HepG2 (cell line): ENCODE results near the gene KCTD13. TPM values are rescaled to one million over a fixed set of nuclear protein-coding genes. Genes with fewer than 3 reads are reported as not detected.

Experiments
- CREB1 ChIP-seq, 2 experiments: fragments of 450-650 bp in 1 of 2; IDR thresholded peaks; 2 replicates each; pipeline ENCODE4 v1.6.1; 2016 to 2017; ENCODE audit warnings: control low read depth in 1 of 2, mild to moderate bottlenecking in 1 of 2, missing compliant biosample characterization in 1 of 2, missing genetic modification characterization in 1 of 2
- HDAC2 ChIP-seq: sonication (generic); formaldehyde crosslinking; IDR thresholded peaks from 2 replicates; pipeline ENCODE4 v1.4.0; 2020; ENCODE audit warnings: missing genetic modification reagents
- HMGA1 ChIP-seq: sonication (generic); formaldehyde crosslinking; conservative IDR thresholded peaks from 2 replicates; pipeline ENCODE4 v1.4.0; 2020; ENCODE audit warnings: missing genetic modification reagents
- KDM2A ChIP-seq: sonication (generic); formaldehyde crosslinking; IDR thresholded peaks from 2 replicates; pipeline ENCODE4 v1.4.0; 2020; ENCODE audit warnings: low read depth, missing genetic modification reagents, borderline replicate concordance
- KLF13 ChIP-seq: sonication (generic); formaldehyde crosslinking; IDR thresholded peaks from 2 replicates; pipeline ENCODE4 v1.4.0; 2020; ENCODE audit warnings: mild to moderate bottlenecking, missing genetic modification reagents
- KLF6 ChIP-seq: IDR thresholded peaks from 2 replicates; pipeline ENCODE4 v1.8.0; 2016; ENCODE audit warnings: missing biosample characterization, missing genetic modification reagents
- NR3C1 ChIP-seq: sonication (generic); formaldehyde crosslinking; IDR thresholded peaks from 2 replicates; pipeline ENCODE4 v1.4.0; 2020; ENCODE audit warnings: missing genetic modification reagents
- PLRG1 ChIP-seq: fragments of 450-650 bp; conservative IDR thresholded peaks from 2 replicates; pipeline ENCODE4 v1.6.1; 2016
- RFX1 ChIP-seq: fragments of 450-650 bp; IDR thresholded peaks from 2 replicates; pipeline ENCODE4 v1.6.1; 2017
- ZFX ChIP-seq: sonication (generic); formaldehyde crosslinking; IDR thresholded peaks from 2 replicates; pipeline ENCODE4 v1.4.0; 2020; ENCODE audit warnings: mild to moderate bottlenecking, low read depth, missing genetic modification reagents, moderate library complexity
- ZNF17 ChIP-seq: sonication (generic); formaldehyde crosslinking; IDR thresholded peaks from 2 replicates; pipeline ENCODE4 v1.5.0; 2020; ENCODE audit warnings: mild to moderate bottlenecking, missing genetic modification reagents
- ZNF180 ChIP-seq: sonication (generic); formaldehyde crosslinking; IDR thresholded peaks from 2 replicates; pipeline ENCODE4 v1.4.0; 2020; ENCODE audit warnings: low read depth, missing genetic modification reagents, borderline replicate concordance
- ZNF331 ChIP-seq: sonication (generic); formaldehyde crosslinking; IDR thresholded peaks from 2 replicates; pipeline ENCODE4 v1.4.0; 2020; ENCODE audit warnings: missing genetic modification reagents
- ZNF543 ChIP-seq: sonication (generic); formaldehyde crosslinking; IDR thresholded peaks from 2 replicates; pipeline ENCODE4 v1.4.0; 2020; ENCODE audit warnings: mild to moderate bottlenecking, missing genetic modification reagents
- ZSCAN12 ChIP-seq: sonication (generic); formaldehyde crosslinking; IDR thresholded peaks from 2 replicates; pipeline ENCODE4 v1.9.0; 2021; ENCODE audit warnings: mild to moderate bottlenecking, missing genetic modification reagents
- polyA plus RNA-seq, 8 experiments: library from polyadenylated mRNA; depleted of rRNA in 3 of 8; stranded (reverse) in 7 of 8; unstranded in 1 of 8; fragments of >200 nt; fragmentation: Illumina TruSeq in 4 of 8; extraction: Trizol in 4 of 8; gene quantifications; 2 replicates each; pipeline versions ENCODE4 v1.2.1 to v1.2.3, GENCODE V29; 2011 to 2016; ENCODE audit warnings: low read depth in 4 of 8, missing spikeins in 1 of 8, mixed read lengths in 1 of 8; ENCODE audit not compliant: insufficient read depth in 1 of 8
- total RNA-seq, 5 experiments: library from RNA; depleted of rRNA; stranded (reverse); fragments of >200 nt; fragmentation: Illumina TruSeq; extraction: Trizol; gene quantifications; 2 replicates each; pipeline ENCODE4 v1.2.3, GENCODE V29; 2016; ENCODE audit warnings: low read depth in 1 of 5
- TF ChIP-seq, protein P1 (sequence below): sonication (generic); IDR thresholded peaks from 2 replicates; pipeline ENCODE4 v1.6.1; 2016; ENCODE audit warnings: low read depth, borderline replicate concordance
- TF ChIP-seq, protein P2 (sequence below): IDR thresholded peaks from 2 replicates; pipeline ENCODE4 v1.6.1; 2018; ENCODE audit warnings: missing genetic modification reagents, mild to moderate bottlenecking, missing compliant biosample characterization
- TF ChIP-seq, protein P3 (sequence below): sonication (generic); formaldehyde crosslinking; IDR thresholded peaks from 2 replicates; pipeline ENCODE4 v1.4.0; 2020; ENCODE audit warnings: missing genetic modification reagents, borderline replicate concordance
- TF ChIP-seq, protein P4 (sequence below): sonication (generic); formaldehyde crosslinking; IDR thresholded peaks from 2 replicates; pipeline ENCODE4 v1.9.0; 2021; ENCODE audit warnings: missing genetic modification reagents, mild to moderate bottlenecking, borderline replicate concordance
- TF ChIP-seq, protein P5 (sequence below): sonication (generic); formaldehyde crosslinking; IDR thresholded peaks from 2 replicates; pipeline ENCODE4 v1.8.1; 2022; ENCODE audit warnings: mild to moderate bottlenecking, missing genetic modification reagents

Gene KCTD13
- total and polyA plus RNA-seq, 2 of the 13 experiments (the other 11 are each of a cell fraction or from before 2014, with no cell fraction given), result 6.3 to 14.7 TPM

DNA sequence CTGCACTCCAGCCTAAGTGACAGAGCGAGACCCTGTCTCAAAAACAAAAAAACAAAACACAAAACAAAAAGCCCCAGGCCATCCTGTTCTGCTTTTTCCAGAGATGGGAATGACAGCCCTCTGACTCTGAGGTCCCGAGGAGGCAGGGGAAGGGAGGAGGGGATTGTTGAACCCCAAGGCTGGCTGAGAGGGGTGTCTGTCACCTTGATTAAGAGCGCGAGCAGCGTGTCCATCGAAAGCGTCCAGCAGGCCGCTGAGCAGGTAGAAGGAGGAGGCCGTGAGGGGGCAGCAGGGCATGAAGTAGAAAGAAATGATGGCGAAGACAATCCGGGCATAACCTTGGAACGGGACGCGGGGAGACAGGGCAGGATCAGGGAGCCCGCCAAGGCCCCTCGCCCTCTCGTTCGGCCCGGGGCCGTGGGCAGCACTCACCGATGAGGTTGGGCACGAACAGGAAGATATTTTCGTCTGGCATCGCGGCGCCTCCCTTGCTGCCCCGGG, 63.6 kb downstream of the KCTD13 start (continued):
- TF ChIP-seq ZNF180 (CRISPR knock-in tag) (no peak), KLF6 (CRISPR knock-in tag) (no peak), RFX1 (no peak), KLF13 (no peak), NR3C1 (CRISPR knock-in tag) (no peak), HMGA1 (CRISPR knock-in tag) (no peak), ZSCAN12 (no peak), ZFX (CRISPR knock-in tag) (no peak; the same call in 1 of the 2 replicates), PLRG1 (no peak), ZNF331 (CRISPR knock-in tag) (no peak), KDM2A (CRISPR knock-in tag) (no peak; the same call in none of the 2 replicates), ZNF543 (CRISPR knock-in tag) (0 out of 2 replicates have a peak, but pooled peaks have one; percentile 13), CREB1 (IDR thresholded peaks at IDR 0.05) (no peak), CREB1 (CRISPR knock-in tag; IDR thresholded peaks at IDR 0.05) (no peak), HDAC2 (CRISPR knock-in tag) (no peak), ZNF17 (CRISPR knock-in tag) (no peak)
- TF ChIP-seq, protein P1, sequence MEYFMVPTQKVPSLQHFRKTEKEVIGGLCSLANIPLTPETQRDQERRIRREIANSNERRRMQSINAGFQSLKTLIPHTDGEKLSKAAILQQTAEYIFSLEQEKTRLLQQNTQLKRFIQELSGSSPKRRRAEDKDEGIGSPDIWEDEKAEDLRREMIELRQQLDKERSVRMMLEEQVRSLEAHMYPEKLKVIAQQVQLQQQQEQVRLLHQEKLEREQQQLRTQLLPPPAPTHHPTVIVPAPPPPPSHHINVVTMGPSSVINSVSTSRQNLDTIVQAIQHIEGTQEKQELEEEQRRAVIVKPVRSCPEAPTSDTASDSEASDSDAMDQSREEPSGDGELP, result no peak
- TF ChIP-seq, protein P2, sequence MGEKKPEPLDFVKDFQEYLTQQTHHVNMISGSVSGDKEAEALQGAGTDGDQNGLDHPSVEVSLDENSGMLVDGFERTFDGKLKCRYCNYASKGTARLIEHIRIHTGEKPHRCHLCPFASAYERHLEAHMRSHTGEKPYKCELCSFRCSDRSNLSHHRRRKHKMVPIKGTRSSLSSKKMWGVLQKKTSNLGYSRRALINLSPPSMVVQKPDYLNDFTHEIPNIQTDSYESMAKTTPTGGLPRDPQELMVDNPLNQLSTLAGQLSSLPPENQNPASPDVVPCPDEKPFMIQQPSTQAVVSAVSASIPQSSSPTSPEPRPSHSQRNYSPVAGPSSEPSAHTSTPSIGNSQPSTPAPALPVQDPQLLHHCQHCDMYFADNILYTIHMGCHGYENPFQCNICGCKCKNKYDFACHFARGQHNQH, result no peak
- TF ChIP-seq, protein P3, sequence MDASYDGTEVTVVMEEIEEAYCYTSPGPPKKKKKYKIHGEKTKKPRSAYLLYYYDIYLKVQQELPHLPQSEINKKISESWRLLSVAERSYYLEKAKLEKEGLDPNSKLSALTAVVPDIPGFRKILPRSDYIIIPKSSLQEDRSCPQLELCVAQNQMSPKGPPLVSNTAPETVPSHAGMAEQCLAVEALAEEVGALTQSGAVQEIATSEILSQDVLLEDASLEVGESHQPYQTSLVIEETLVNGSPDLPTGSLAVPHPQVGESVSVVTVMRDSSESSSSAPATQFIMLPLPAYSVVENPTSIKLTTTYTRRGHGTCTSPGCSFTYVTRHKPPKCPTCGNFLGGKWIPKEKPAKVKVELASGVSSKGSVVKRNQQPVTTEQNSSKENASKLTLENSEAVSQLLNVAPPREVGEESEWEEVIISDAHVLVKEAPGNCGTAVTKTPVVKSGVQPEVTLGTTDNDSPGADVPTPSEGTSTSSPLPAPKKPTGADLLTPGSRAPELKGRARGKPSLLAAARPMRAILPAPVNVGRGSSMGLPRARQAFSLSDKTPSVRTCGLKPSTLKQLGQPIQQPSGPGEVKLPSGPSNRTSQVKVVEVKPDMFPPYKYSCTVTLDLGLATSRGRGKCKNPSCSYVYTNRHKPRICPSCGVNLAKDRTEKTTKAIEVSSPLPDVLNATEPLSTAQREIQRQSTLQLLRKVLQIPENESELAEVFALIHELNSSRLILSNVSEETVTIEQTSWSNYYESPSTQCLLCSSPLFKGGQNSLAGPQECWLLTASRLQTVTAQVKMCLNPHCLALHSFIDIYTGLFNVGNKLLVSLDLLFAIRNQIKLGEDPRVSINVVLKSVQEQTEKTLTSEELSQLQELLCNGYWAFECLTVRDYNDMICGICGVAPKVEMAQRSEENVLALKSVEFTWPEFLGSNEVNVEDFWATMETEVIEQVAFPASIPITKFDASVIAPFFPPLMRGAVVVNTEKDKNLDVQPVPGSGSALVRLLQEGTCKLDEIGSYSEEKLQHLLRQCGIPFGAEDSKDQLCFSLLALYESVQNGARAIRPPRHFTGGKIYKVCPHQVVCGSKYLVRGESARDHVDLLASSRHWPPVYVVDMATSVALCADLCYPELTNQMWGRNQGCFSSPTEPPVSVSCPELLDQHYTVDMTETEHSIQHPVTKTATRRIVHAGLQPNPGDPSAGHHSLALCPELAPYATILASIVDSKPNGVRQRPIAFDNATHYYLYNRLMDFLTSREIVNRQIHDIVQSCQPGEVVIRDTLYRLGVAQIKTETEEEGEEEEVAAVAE, result 0 out of 2 replicates have a peak, but pooled peaks have one; percentile 30
- TF ChIP-seq, protein P4, sequence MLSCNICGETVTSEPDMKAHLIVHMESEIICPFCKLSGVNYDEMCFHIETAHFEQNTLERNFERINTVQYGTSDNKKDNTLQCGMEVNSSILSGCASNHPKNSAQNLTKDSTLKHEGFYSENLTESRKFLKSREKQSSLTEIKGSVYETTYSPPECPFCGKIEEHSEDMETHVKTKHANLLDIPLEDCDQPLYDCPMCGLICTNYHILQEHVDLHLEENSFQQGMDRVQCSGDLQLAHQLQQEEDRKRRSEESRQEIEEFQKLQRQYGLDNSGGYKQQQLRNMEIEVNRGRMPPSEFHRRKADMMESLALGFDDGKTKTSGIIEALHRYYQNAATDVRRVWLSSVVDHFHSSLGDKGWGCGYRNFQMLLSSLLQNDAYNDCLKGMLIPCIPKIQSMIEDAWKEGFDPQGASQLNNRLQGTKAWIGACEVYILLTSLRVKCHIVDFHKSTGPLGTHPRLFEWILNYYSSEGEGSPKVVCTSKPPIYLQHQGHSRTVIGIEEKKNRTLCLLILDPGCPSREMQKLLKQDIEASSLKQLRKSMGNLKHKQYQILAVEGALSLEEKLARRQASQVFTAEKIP (CRISPR knock-in tag), result no peak
- TF ChIP-seq, protein P5, sequence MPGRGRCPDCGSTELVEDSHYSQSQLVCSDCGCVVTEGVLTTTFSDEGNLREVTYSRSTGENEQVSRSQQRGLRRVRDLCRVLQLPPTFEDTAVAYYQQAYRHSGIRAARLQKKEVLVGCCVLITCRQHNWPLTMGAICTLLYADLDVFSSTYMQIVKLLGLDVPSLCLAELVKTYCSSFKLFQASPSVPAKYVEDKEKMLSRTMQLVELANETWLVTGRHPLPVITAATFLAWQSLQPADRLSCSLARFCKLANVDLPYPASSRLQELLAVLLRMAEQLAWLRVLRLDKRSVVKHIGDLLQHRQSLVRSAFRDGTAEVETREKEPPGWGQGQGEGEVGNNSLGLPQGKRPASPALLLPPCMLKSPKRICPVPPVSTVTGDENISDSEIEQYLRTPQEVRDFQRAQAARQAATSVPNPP, result no peak
